IPS-18a (cell line): ENCODE measurements around the gene GLT6D1.

Experiments
- H3K27ac ChIP-seq: one replicate; pipeline ENCODE4 v1.5.1; 2013; ENCODE audit warnings: low read length
- H3K27me3 ChIP-seq: one replicate; pipeline ENCODE4 v1.6.1; 2013; ENCODE audit warnings: mild to moderate bottlenecking, low read length; ENCODE audit not compliant: control insufficient read depth, insufficient read depth
- H3K36me3 ChIP-seq: one replicate; pipeline ENCODE4 v1.6.1; 2013; ENCODE audit warnings: low read depth, low read length; ENCODE audit not compliant: control insufficient read depth
- H3K4me1 ChIP-seq: one replicate; pipeline ENCODE4 v1.6.1; 2013; ENCODE audit warnings: low read depth, low read length; ENCODE audit not compliant: control insufficient read depth
- H3K4me3 ChIP-seq: one replicate; pipeline ENCODE4 v1.5.1; 2013; ENCODE audit warnings: low read length
- H3K9ac ChIP-seq: one replicate; pipeline ENCODE4 v1.6.1; 2013; ENCODE audit warnings: mild to moderate bottlenecking, low read length, moderate library complexity
- H3K9me3 ChIP-seq: one replicate; pipeline ENCODE4 v1.6.1; 2013; ENCODE audit warnings: low read depth, low read length; ENCODE audit not compliant: control insufficient read depth

The GLT6D1 gene

GRCh38 chr9:135618866-135619598 lies 20.3 kb downstream of the GLT6D1 start:
- H3K27me3 ChIP-seq, result no peaks in the 10 kb centered on the region

GRCh38 chr9:135617991-135618411 lies 21.3 kb downstream of the GLT6D1 start:
- H3K27ac ChIP-seq, result no peak overlapping the region
- H3K27me3 ChIP-seq, result no peaks in the 10 kb centered on the region
- H3K4me3 ChIP-seq, result no peak overlapping the region
- no peak overlapping the region for H3K9ac ChIP-seq
- no peaks in the 10 kb centered on the region for H3K4me1 ChIP-seq
- H3K9me3 ChIP-seq, result no peaks in the 10 kb centered on the region
- no peaks in the 10 kb centered on the region for H3K36me3 ChIP-seq

More at GRCh38 chr9:135618866-135619598, 20.3 kb downstream of the GLT6D1 start:
- Histone ChIP-seq H3K4me1 (no peaks in the 10 kb centered on the region), H3K27ac (no peak overlapping the region), H3K9me3 (no peaks in the 10 kb centered on the region), H3K36me3 (no peaks in the 10 kb centered on the region), H3K9ac (no peak overlapping the region), H3K4me3 (no peak overlapping the region)

GRCh38 chr9:135617538-135617900 lies 21.8 kb downstream of the GLT6D1 start:
- no peak overlapping the region for H3K4me3 ChIP-seq
- no peaks in the 10 kb centered on the region for H3K36me3 ChIP-seq
- H3K27ac ChIP-seq, result no peak overlapping the region
- H3K9me3 ChIP-seq, result no peaks in the 10 kb centered on the region
- H3K9ac ChIP-seq, result no peak overlapping the region
- H3K4me1 ChIP-seq, result no peaks in the 10 kb centered on the region
- no peaks in the 10 kb centered on the region for H3K27me3 ChIP-seq

- Histone ChIP-seq H3K36me3 (no peaks in the 10 kb centered on the region), H3K4me1 (no peaks in the 10 kb centered on the region), H3K4me3 (no peak overlapping the region), H3K27ac (no peak overlapping the region), H3K9me3 (no peaks in the 10 kb centered on the region), H3K27me3 (no peaks in the 10 kb centered on the region), H3K9ac (no peak overlapping the region)
Observed at GRCh38 chr9:135616619-135617537, 22.5 kb downstream of the GLT6D1 start.

GRCh38 chr9:135615666-135616618 lies 23.4 kb downstream of the GLT6D1 start:
- H3K4me1 ChIP-seq, result no peaks in the 10 kb centered on the region
- no peak overlapping the region for H3K27ac ChIP-seq
- no peak overlapping the region for H3K4me3 ChIP-seq
- no peaks in the 10 kb centered on the region for H3K36me3 ChIP-seq
- no peaks in the 10 kb centered on the region for H3K9me3 ChIP-seq
- no peaks in the 10 kb centered on the region for H3K27me3 ChIP-seq
- no peak overlapping the region for H3K9ac ChIP-seq

- H3K4me3 ChIP-seq, result no peak overlapping the region
- H3K27me3 ChIP-seq, result no peaks in the 10 kb centered on the region
- H3K27ac ChIP-seq, result no peak overlapping the region
- no peaks in the 10 kb centered on the region for H3K36me3 ChIP-seq
- H3K4me1 ChIP-seq, result no peaks in the 10 kb centered on the region
- no peak overlapping the region for H3K9ac ChIP-seq
- H3K9me3 ChIP-seq, result no peaks in the 10 kb centered on the region
Observed at GRCh38 chr9:135614821-135615665, 24.3 kb downstream of the GLT6D1 start.

- Histone ChIP-seq H3K36me3 (no peaks in the 10 kb centered on the region), H3K27ac (no peak overlapping the region), H3K27me3 (no peaks in the 10 kb centered on the region), H3K9ac (no peak overlapping the region), H3K9me3 (no peaks in the 10 kb centered on the region), H3K4me1 (no peaks in the 10 kb centered on the region), H3K4me3 (no peak overlapping the region)
Observed at GRCh38 chr9:135613946-135614805, 25.2 kb downstream of the GLT6D1 start.

GRCh38 chr9:135612981-135613910 lies 26.1 kb downstream of the GLT6D1 start:
- no peaks in the 10 kb centered on the region for H3K9me3 ChIP-seq
- H3K9ac ChIP-seq, result no peak overlapping the region
- H3K4me1 ChIP-seq, result no peaks in the 10 kb centered on the region
- H3K27ac ChIP-seq, result no peak overlapping the region
- no peak overlapping the region for H3K4me3 ChIP-seq
- no peaks in the 10 kb centered on the region for H3K36me3 ChIP-seq
- H3K27me3 ChIP-seq, result no peaks in the 10 kb centered on the region

GRCh38 chr9:135612437-135612836 lies 26.9 kb downstream of the GLT6D1 start:
- Histone ChIP-seq H3K27me3 (no peaks in the 10 kb centered on the region), H3K36me3 (no peaks in the 10 kb centered on the region), H3K4me1 (no peaks in the 10 kb centered on the region)

More at GRCh38 chr9:135612437-135612836, 26.9 kb downstream of the GLT6D1 start:
- Histone ChIP-seq H3K27ac (no peak overlapping the region), H3K9ac (no peak overlapping the region), H3K9me3 (no peaks in the 10 kb centered on the region), H3K4me3 (no peak overlapping the region)
